ENCODE data around the gene LRRC7. TPM values are rescaled to one million over a fixed set of nuclear protein-coding genes. Genes with fewer than 3 reads are reported as not detected.
A peak's percentile ranks its signal among the peaks of the same experiment; 100 is the strongest.

The LRRC7 gene
- polyA plus RNA-seq, 1 of the 3 experiments (the other 2 are of a cell fraction): 0.02 TPM

- no peak for DNase-seq
- Histone ChIP-seq H3K4me1 (ENCODE audit: control insufficient read depth in 1 of 2, insufficient read depth in 2 of 2, low read depth in 1 of 2, low read length in 1 of 2) (no peaks in the 10 kb centered on the region; a peak in 1 of 4 replicates), H3K9me3 (no peaks in the 10 kb centered on the region), H2AFZ (ENCODE audit: low read depth) (no peak overlapping the region), H3K4me2 (no peak overlapping the region), H3F3A (replicated peaks; ENCODE audit: insufficient read depth) (no peaks in the 10 kb centered on the region), H3K36me3 (replicated peaks in 1 of 2; ENCODE audit: control insufficient read depth in 1 of 2, insufficient read depth in 2 of 2, low read length in 1 of 2) (no peaks in the 10 kb centered on the region), H3K9me2 (peaks cover 3% of the 10 kb centered on the region; the same call in 1 of the 2 replicates), H4K20me1 (ENCODE audit: insufficient read depth) (no peaks in the 10 kb centered on the region), H3K27ac (ENCODE audit: low read depth in 2 of 2, low read length in 1 of 2) (no peak overlapping the region), H3K27me3 (ENCODE audit: insufficient read depth) (no peaks in the 10 kb centered on the region), H3K9ac (no peak overlapping the region), H3K79me2 (ENCODE audit: insufficient read depth) (no peaks in the 10 kb centered on the region), H3K4me3 (ENCODE audit: low read depth in 2 of 2, low read length in 1 of 2) (no peak overlapping the region)
- CTCF ChIA-PET: interaction anchor here (0.6 to 2.0 kb wide), 4 partner anchors 10 to 1230 kb away, joined by 3 to 5 read pairs (median 4); no protein-coding TSS in a partner anchor
- POLR2A ChIA-PET: no interaction called here
- WGBS (ENCODE audit: low lambda C conversion rate): 63% methylated on average over 2 of the region's 2 CpGs
- TF ChIP-seq FOXJ3 (CRISPR knock-in tag; IDR thresholded peaks at IDR 0.05): no peak
- TF ChIP-seq IRF3 (IDR thresholded peaks at IDR 0.05; ENCODE audit: low read depth, low read length): no peak
- no peak for TF ChIP-seq NRF1 (IDR thresholded peaks at IDR 0.05; ENCODE audit: low read depth, low read length)
- no peak for TF ChIP-seq ELF1 (IDR thresholded peaks at IDR 0.05)
- TF ChIP-seq REST (IDR thresholded peaks at IDR 0.05; ENCODE audit: low read depth, low read length): no peak
- TF ChIP-seq GATA2 (CRISPR knock-in tag; IDR thresholded peaks at IDR 0.05): no peak
- no peak for TF ChIP-seq GABPA (IDR thresholded peaks at IDR 0.05; ENCODE audit: low read depth)
- peak; percentile 23; the same call in 1 of the 2 replicates for TF ChIP-seq SMC3 (IDR thresholded peaks at IDR 0.05; ENCODE audit: low read depth, low read length)
- no peak for TF ChIP-seq PBX3 (IDR thresholded peaks at IDR 0.05)
- TF ChIP-seq RXRA (IDR thresholded peaks at IDR 0.05; ENCODE audit: borderline replicate concordance, low read depth): no peak
- no peak for TF ChIP-seq MEF2A (IDR thresholded peaks at IDR 0.05; ENCODE audit: borderline replicate concordance, low read depth)
- peak; percentile 55 for TF ChIP-seq RAD21 (IDR thresholded peaks at IDR 0.05; ENCODE audit: low read length)
- no peak for TF ChIP-seq TEAD4 (IDR thresholded peaks at IDR 0.05; ENCODE audit: borderline replicate concordance, insufficient read depth)
- TF ChIP-seq CTCF (IDR thresholded peaks at IDR 0.05): peak; percentile 37; the same call in 1 of the 2 replicates
- no peak for TF ChIP-seq RCOR1 (IDR thresholded peaks at IDR 0.05; ENCODE audit: low read length)
These were observed 133.0 kb downstream of the LRRC7 start for GRCh38 chr1:69700770-69701169.

Data from SK-N-SH (cell line).